ENCODE results near the gene RASL10A. TPM values are rescaled to one million over a fixed set of nuclear protein-coding genes. Genes with fewer than 3 reads are reported as not detected.

The RASL10A gene
- total and polyA plus RNA-seq, 2 experiments from 2014 or later: 0.33 to 6.3 TPM

DNA sequence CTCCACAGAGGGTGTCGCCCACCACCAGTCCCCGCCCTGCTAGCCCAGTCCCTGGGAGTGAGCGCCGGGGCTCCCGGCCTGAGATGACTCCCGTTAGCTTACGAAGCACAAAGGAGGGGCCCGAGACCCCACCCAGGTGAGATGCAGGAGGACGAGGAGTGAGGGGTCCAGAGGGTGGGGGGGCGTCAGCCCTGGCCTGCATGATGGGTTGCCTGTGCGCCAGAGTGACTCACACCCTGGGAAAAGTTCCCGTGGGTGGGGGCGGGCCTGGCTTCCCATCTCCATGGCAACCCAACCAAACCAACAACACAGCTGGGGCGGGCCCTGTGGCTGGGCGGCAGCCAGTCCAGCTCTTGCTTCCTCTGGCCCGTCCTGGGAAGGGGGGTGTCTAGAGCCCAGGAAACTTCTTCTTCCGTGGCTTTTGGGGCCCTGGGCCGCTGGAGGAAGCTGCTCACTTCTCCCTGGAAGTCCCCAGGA, 4.6 kb downstream of the RASL10A start:
- Histone ChIP-seq H3K4me3 (no peak overlapping the region), H3K27ac (no peak overlapping the region), H3K9me2 (replicated peaks; ENCODE audit: insufficient read depth) (no peaks in the 10 kb centered on the region), H4K20me1 (ENCODE audit: insufficient read depth, poor library complexity, severe bottlenecking) (no peaks in the 10 kb centered on the region), H3K36me3 (replicated peaks; ENCODE audit: insufficient read depth, low read depth) (no peaks in the 10 kb centered on the region), H3K4me2 (peak overlapping the region; percentile 16), H3K27me3 (peaks cover 29% of the 10 kb centered on the region), H3K4me1 (ENCODE audit: insufficient read depth) (peaks cover 18% of the 10 kb centered on the region), H3K79me2 (peaks cover 10% of the 10 kb centered on the region), H3K9me3 (ENCODE audit: low read depth) (no peaks in the 10 kb centered on the region), H2AFZ (no peak overlapping the region)
- no peak for TF ChIP-seq EZH2phosphoT487 (IDR thresholded peaks at IDR 0.05; ENCODE audit: low read depth, severe bottlenecking, unreplicated experiment)
- TF ChIP-seq, protein P1, sequence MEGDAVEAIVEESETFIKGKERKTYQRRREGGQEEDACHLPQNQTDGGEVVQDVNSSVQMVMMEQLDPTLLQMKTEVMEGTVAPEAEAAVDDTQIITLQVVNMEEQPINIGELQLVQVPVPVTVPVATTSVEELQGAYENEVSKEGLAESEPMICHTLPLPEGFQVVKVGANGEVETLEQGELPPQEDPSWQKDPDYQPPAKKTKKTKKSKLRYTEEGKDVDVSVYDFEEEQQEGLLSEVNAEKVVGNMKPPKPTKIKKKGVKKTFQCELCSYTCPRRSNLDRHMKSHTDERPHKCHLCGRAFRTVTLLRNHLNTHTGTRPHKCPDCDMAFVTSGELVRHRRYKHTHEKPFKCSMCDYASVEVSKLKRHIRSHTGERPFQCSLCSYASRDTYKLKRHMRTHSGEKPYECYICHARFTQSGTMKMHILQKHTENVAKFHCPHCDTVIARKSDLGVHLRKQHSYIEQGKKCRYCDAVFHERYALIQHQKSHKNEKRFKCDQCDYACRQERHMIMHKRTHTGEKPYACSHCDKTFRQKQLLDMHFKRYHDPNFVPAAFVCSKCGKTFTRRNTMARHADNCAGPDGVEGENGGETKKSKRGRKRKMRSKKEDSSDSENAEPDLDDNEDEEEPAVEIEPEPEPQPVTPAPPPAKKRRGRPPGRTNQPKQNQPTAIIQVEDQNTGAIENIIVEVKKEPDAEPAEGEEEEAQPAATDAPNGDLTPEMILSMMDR (IDR thresholded peaks at IDR 0.05; ENCODE audit: poor library complexity): no peak
- TF ChIP-seq EZH2 (IDR thresholded peaks at IDR 0.05; ENCODE audit: borderline replicate concordance): no peak
- peak; percentile 97 for DNase-seq (ENCODE audit: low spot score)
- WGBS (ENCODE audit: low lambda C conversion rate, missing lambda C conversion rate): 41% methylated on average over 13 of the region's 18 CpGs

DNA sequence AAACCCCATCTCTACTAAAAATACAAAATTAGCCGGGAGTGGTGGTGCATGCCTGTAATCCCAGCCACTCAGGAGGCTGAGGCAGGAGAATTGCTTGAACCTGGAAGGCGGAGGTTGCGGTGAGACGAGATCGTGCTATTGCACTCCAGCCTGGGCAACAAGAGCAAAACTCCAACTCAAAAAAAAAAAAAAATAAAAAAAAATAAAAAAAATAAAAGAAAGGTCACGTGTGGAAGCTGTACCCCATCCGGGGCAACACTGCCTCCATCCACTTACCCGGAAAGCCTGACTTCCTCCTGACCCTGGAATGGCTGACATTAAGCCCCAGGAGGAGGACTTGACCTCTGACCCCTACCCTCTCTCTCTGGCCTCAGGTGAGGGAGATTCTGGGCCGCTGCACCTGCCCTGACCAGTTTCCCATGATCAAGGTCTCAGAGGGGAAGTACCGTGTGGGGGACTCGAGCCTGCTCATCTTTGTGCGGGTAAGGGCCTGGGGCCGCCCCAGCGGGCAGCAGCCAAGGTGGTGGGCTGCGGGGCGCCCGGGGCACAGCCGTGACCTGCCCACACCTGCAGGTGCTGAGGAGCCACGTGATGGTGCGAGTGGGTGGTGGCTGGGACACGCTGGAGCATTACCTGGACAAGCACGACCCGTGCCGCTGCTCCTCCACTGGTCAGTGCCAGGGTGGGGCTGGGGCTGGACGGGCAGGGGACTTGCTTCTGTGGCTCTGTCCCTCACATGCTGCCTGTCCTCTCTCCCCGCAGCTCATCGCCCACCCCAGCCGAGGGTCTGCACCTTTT, 5.2 kb downstream of the RASL10A start:
- Histone ChIP-seq H3K4me3 (no peak overlapping the region), H2AFZ (no peak overlapping the region), H3K9me3 (ENCODE audit: low read depth) (no peaks in the 10 kb centered on the region), H3K36me3 (replicated peaks; ENCODE audit: insufficient read depth, low read depth) (no peaks in the 10 kb centered on the region), H3K4me2 (peak overlapping the region; percentile 16), H4K20me1 (ENCODE audit: insufficient read depth, poor library complexity, severe bottlenecking) (no peaks in the 10 kb centered on the region), H3K4me1 (ENCODE audit: insufficient read depth) (peaks cover 18% of the 10 kb centered on the region), H3K27me3 (peaks cover 26% of the 10 kb centered on the region), H3K9me2 (replicated peaks; ENCODE audit: insufficient read depth) (no peaks in the 10 kb centered on the region), H3K79me2 (peaks cover 10% of the 10 kb centered on the region), H3K27ac (no peak overlapping the region)
- no peak for DNase-seq (ENCODE audit: low spot score)
- 83% methylated on average over 22 of the region's 28 CpGs for WGBS (ENCODE audit: low lambda C conversion rate, missing lambda C conversion rate)
- TF ChIP-seq EZH2 (IDR thresholded peaks at IDR 0.05; ENCODE audit: borderline replicate concordance) (no peak), EZH2phosphoT487 (IDR thresholded peaks at IDR 0.05; ENCODE audit: low read depth, severe bottlenecking, unreplicated experiment) (no peak)
- TF ChIP-seq, protein P1 (IDR thresholded peaks at IDR 0.05; ENCODE audit: poor library complexity): no peak

DNA sequence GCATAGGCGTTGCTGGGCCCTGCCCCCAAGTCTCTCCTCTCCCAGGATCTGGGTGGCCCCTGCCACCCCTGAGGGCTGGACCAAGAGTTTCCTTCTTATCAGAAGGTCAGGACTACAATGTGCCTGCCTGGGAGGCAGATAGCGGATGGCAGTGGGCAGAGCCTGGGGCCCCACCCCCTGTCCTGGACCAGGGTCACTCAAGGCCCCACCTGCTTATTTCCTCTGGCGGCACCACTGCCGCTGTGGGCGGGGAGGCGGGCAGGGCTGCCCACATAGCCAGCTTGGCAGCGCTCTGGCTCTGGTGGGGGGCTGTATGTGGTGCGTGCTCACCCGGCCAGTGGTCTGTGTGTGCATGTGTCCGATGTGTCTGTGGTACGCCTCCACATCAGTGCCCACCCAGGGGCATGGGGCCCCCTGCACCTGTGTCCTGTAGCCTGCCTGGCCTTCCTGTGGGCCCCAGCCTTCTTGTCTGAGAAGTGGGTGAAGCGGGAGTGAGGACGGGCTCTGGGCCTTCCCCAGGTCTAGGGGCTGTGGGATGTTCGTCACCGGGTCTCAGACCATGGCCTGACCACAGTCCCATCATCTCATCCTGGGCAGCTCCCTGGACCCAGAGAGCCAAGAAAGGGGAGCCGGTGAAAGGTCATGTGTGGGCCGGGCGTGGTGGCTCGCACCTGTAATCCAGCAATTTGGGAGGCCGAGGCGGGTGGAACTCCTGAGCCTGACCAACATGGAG, 6.0 kb downstream of the RASL10A start:
- Histone ChIP-seq H3K4me1 (ENCODE audit: insufficient read depth) (peaks cover 14% of the 10 kb centered on the region), H2AFZ (no peak overlapping the region), H3K9me2 (replicated peaks; ENCODE audit: insufficient read depth) (no peaks in the 10 kb centered on the region), H3K4me3 (no peak overlapping the region), H3K79me2 (peaks cover 10% of the 10 kb centered on the region), H3K9me3 (ENCODE audit: low read depth) (no peaks in the 10 kb centered on the region), H3K27ac (no peak overlapping the region), H3K27me3 (peaks cover 18% of the 10 kb centered on the region), H3K36me3 (replicated peaks; ENCODE audit: insufficient read depth, low read depth) (no peaks in the 10 kb centered on the region), H4K20me1 (ENCODE audit: insufficient read depth, poor library complexity, severe bottlenecking) (no peaks in the 10 kb centered on the region), H3K4me2 (peak overlapping the region; percentile 98)
- 90% methylated on average over 21 of the region's 21 CpGs for WGBS (ENCODE audit: low lambda C conversion rate, missing lambda C conversion rate)
- no peak for DNase-seq (ENCODE audit: low spot score)
- TF ChIP-seq, protein P1 (IDR thresholded peaks at IDR 0.05; ENCODE audit: poor library complexity): no peak
- TF ChIP-seq EZH2phosphoT487 (IDR thresholded peaks at IDR 0.05; ENCODE audit: low read depth, severe bottlenecking, unreplicated experiment) (no peak), EZH2 (IDR thresholded peaks at IDR 0.05; ENCODE audit: borderline replicate concordance) (no peak)

Measured in hepatocyte (in vitro differentiated cells).